HepG2 (cell line): Measurements from ENCODE around the gene STK25. TPM values are rescaled to one million over a fixed set of nuclear protein-coding genes. Genes with fewer than 3 reads are reported as not detected.

Source experiments
- ATAC-seq: fragments of 200-7000 bp; cut with Tn5 transposase; 3 replicates; pipeline ENCODE4 v1.9.1; 2020; ENCODE audit warnings: mild to moderate bottlenecking, moderate library complexity
- BruUV-seq: library from RNA; stranded (reverse); fragments of 400-500 nt; replicated peaks from 2 replicates; lab custom pipeline; 2021; lab: Mats Ljungman, UMichigan
- CTCF ChIA-PET: fragments of 300-600 bp; formaldehyde crosslinking; extraction: SDS; loops from one replicate; lab custom pipeline; 2021; ENCODE audit warnings: low total read pairs, inconsistent platforms, low intra/inter-chr PET ratio; lab: Yijun Ruan, JAX
- POLR2A ChIA-PET: fragments of 350-600 bp; sonication (Branson Sonifier 250); formaldehyde crosslinking; loops from one replicate; lab custom pipeline; 2020; ENCODE audit warnings: antibody characterized with exemption, inconsistent platforms; lab: Yijun Ruan, JAX
- DNase-seq: peaks from one replicate; pipeline ENCODE4 v3.0.0-alpha.2; 2015; ENCODE audit warnings: low spot score
- FAIRE-seq: peaks from 3 replicates; lab custom pipeline; 2011; peaks lifted over from hg19 to GRCh38; lab: Jason Lieb, UNC
- H2AFZ ChIP-seq: one replicate; pipeline ENCODE4 v1.6.1; 2011; ENCODE audit warnings: low read length, inconsistent platforms
- H3K27ac ChIP-seq: fragments of 300-600 bp; 3 replicates; pipeline ENCODE4 v1.8.0; 2011; ENCODE audit warnings: mixed run types, mild to moderate bottlenecking, mixed read lengths, low read length, inconsistent platforms; ENCODE audit not compliant: insufficient read depth; ENCODE audit errors: extremely low read length
- H3K27me3 ChIP-seq, 2 experiments: fragments of 200-600 bp in 1 of 2; 2 replicates in 1 of 2; 3 replicates in 1 of 2; pipeline versions ENCODE4 v1.6.0 to v1.8.0; 2011; ENCODE audit warnings: low read length in 2 of 2, mild to moderate bottlenecking in 2 of 2, moderate library complexity in 2 of 2, inconsistent platforms in 1 of 2; ENCODE audit not compliant: insufficient read depth in 2 of 2, control insufficient read depth in 1 of 2
- H3K36me3 ChIP-seq, 2 experiments: fragments of 200-600 bp in 1 of 2; replicated peaks in 1 of 2; 2 replicates in 1 of 2; 3 replicates in 1 of 2; pipeline versions ENCODE4 v1.5.1 to v1.8.0; 2011; ENCODE audit warnings: low read length in 2 of 2, inconsistent platforms in 1 of 2; ENCODE audit not compliant: insufficient read depth in 2 of 2, control insufficient read depth in 1 of 2
- H3K4me1 ChIP-seq: 2 replicates; pipeline ENCODE4 v1.5.1; 2012; ENCODE audit warnings: low read length, inconsistent platforms; ENCODE audit not compliant: insufficient read depth
- H3K4me2 ChIP-seq: 2 replicates; pipeline ENCODE4 v1.6.0; 2011; ENCODE audit warnings: low read depth, low read length, inconsistent platforms
- H3K4me3 ChIP-seq, 3 experiments: fragments of 200-600 bp in 1 of 3; sonication (generic), shearing (Covaris generic) in 1 of 3; replicated peaks in 1 of 3; 2 replicates each; pipeline ENCODE4 v1.5.1; 2011 to 2016; ENCODE audit warnings: low read length in 3 of 3, inconsistent platforms in 2 of 3, low read depth in 2 of 3, mild to moderate bottlenecking in 2 of 3, control low read depth in 1 of 3, mixed read lengths in 1 of 3; ENCODE audit not compliant: insufficient read depth in 1 of 3
- H3K79me2 ChIP-seq: one replicate; pipeline ENCODE4 v1.6.1; 2011; ENCODE audit warnings: low read length, inconsistent platforms; ENCODE audit not compliant: insufficient read depth
- H3K9ac ChIP-seq: 2 replicates; pipeline ENCODE4 v1.6.0; 2011; ENCODE audit warnings: mild to moderate bottlenecking, low read depth, low read length, inconsistent platforms; ENCODE audit not compliant: insufficient read depth
- H3K9me3 ChIP-seq: 2 replicates; pipeline ENCODE4 v1.5.1; 2012; ENCODE audit warnings: mild to moderate bottlenecking, low read length
- H4K20me1 ChIP-seq: 2 replicates; pipeline ENCODE4 v1.6.0; 2011; ENCODE audit warnings: inconsistent platforms, mild to moderate bottlenecking, low read length, moderate library complexity; ENCODE audit not compliant: insufficient read depth
- ARNTL ChIP-seq: sonication (generic); formaldehyde crosslinking; IDR thresholded peaks from 2 replicates; pipeline ENCODE4 v1.4.0; 2020; ENCODE audit warnings: mild to moderate bottlenecking, missing genetic modification reagents
- CHD2 ChIP-seq: IDR thresholded peaks from 2 replicates; pipeline ENCODE4 v1.6.1; 2011; ENCODE audit warnings: low read depth, low read length, improper control_type of control experiment
- CREB1 ChIP-seq, 2 experiments: fragments of 450-650 bp in 1 of 2; IDR thresholded peaks; 2 replicates each; pipeline ENCODE4 v1.6.1; 2016 to 2017; ENCODE audit warnings: control low read depth in 1 of 2, mild to moderate bottlenecking in 1 of 2, missing compliant biosample characterization in 1 of 2, missing genetic modification characterization in 1 of 2
- HHEX ChIP-seq: IDR thresholded peaks from 2 replicates; pipeline ENCODE4 v1.6.1; 2016; ENCODE audit warnings: control low read depth
- IRF9 ChIP-seq: sonication (generic); formaldehyde crosslinking; IDR thresholded peaks from 2 replicates; pipeline ENCODE4 v1.8.0; 2022; ENCODE audit warnings: missing genetic modification reagents, mild to moderate bottlenecking, borderline replicate concordance
- MTA1 ChIP-seq: sonication (generic); formaldehyde crosslinking; IDR thresholded peaks from 2 replicates; pipeline ENCODE4 v1.4.0; 2020; ENCODE audit warnings: missing genetic modification reagents, mild to moderate bottlenecking, borderline replicate concordance
- MTERF4 ChIP-seq: sonication (generic); formaldehyde crosslinking; IDR thresholded peaks from 2 replicates; pipeline ENCODE4 v1.8.0; 2023; ENCODE audit warnings: mild to moderate bottlenecking, missing genetic modification reagents
- ZBTB38 ChIP-seq: sonication (generic); formaldehyde crosslinking; IDR thresholded peaks from 2 replicates; pipeline ENCODE4 v1.5.1; 2020; ENCODE audit warnings: mild to moderate bottlenecking, missing genetic modification reagents
- ZFP41 ChIP-seq: sonication (generic); formaldehyde crosslinking; IDR thresholded peaks from 2 replicates; pipeline ENCODE4 v1.4.0; 2020; ENCODE audit warnings: mild to moderate bottlenecking, missing genetic modification reagents, borderline replicate concordance
- ZNF281 ChIP-seq: sonication (generic); formaldehyde crosslinking; IDR thresholded peaks from 2 replicates; pipeline ENCODE4 v1.4.0; 2020; ENCODE audit warnings: missing genetic modification reagents, borderline replicate concordance
- ZNF775 ChIP-seq: sonication (generic); formaldehyde crosslinking; IDR thresholded peaks from 2 replicates; pipeline ENCODE4 v1.4.0; 2020; ENCODE audit warnings: missing genetic modification reagents, mild to moderate bottlenecking, moderate library complexity, borderline replicate concordance
- ZNF782 ChIP-seq: sonication (generic); formaldehyde crosslinking; IDR thresholded peaks from 2 replicates; pipeline ENCODE4 v1.4.0; 2020; ENCODE audit warnings: missing genetic modification reagents, mild to moderate bottlenecking, borderline replicate concordance
- WGBS: methylation state at CpG from one replicate; pipeline ENCODE4 v1.1.6; 2017; ENCODE audit warnings: low lambda C conversion rate; 5-methylcytosine and 5-hydroxymethylcytosine counted together
- in situ Hi-C: cut with HindIII; loops from 2 replicates; pipeline ENCODE4 v1.10.0; 2017; ENCODE audit warnings: low pct_unique_long_range_greater_than_20kb; ENCODE audit not compliant: extremely low pct_ligation_motif_present
- intact Hi-C: fragments of 100-400 bp; cut with micrococcal nuclease; formaldehyde crosslinking; loops from one replicate; pipeline ENCODE4 v1.10.0; 2022; ENCODE audit not compliant: unreplicated experiment
- polyA plus RNA-seq, 8 experiments: library from polyadenylated mRNA; depleted of rRNA in 3 of 8; stranded (reverse) in 7 of 8; unstranded in 1 of 8; fragments of >200 nt; fragmentation: Illumina TruSeq in 4 of 8; extraction: Trizol in 4 of 8; gene quantifications; 2 replicates each; pipeline versions ENCODE4 v1.2.1 to v1.2.3, GENCODE V29; 2011 to 2016; ENCODE audit warnings: low read depth in 4 of 8, missing spikeins in 1 of 8, mixed read lengths in 1 of 8; ENCODE audit not compliant: insufficient read depth in 1 of 8
- total RNA-seq, 5 experiments: library from RNA; depleted of rRNA; stranded (reverse); fragments of >200 nt; fragmentation: Illumina TruSeq; extraction: Trizol; gene quantifications; 2 replicates each; pipeline ENCODE4 v1.2.3, GENCODE V29; 2016; ENCODE audit warnings: low read depth in 1 of 5

STK25 gene
- total and polyA plus RNA-seq, 2 of the 13 experiments (the other 11 are each of a cell fraction or from before 2014, with no cell fraction given): 177 to 481 TPM

GRCh38 chr2:241553981-241554380 is 45.6 kb upstream of the STK25 start:
- Histone ChIP-seq H4K20me1 (no peaks in the 10 kb centered on the region), H3K27ac (no peak overlapping the region), H2AFZ (no peak overlapping the region), H3K9me3 (no peaks in the 10 kb centered on the region), H3K4me1 (peaks cover 82% of the 10 kb centered on the region), H3K27me3 (no peaks in the 10 kb centered on the region; a peak in 1 of 5 replicates), H3K36me3 (no peaks in the 10 kb centered on the region), H3K9ac (no peak overlapping the region), H3K4me3 (no peak overlapping the region), H3K79me2 (no peaks in the 10 kb centered on the region), H3K4me2 (no peak overlapping the region; the same call in 1 of the 2 replicates)
- ATAC-seq (no peak), DNase-seq (no peak), FAIRE-seq (no peak)
- in situ Hi-C loops: loop anchor here (5.0 kb wide), 1 partner anchor 103 kb away; no protein-coding TSS in a partner anchor
- CTCF ChIA-PET: no interaction called here
- WGBS: 52% methylated on average over 6 of the region's 6 CpGs
- BruUV-seq: no TSS peak
- intact Hi-C loops: loop anchor here (5.0 kb wide), 1 partner anchor 43 kb away; no protein-coding TSS in a partner anchor
- TF ChIP-seq ARNTL (CRISPR knock-in tag): 0 out of 2 replicates have a peak, but pooled peaks have one; percentile 39
- no peak for TF ChIP-seq IRF9 (CRISPR knock-in tag)
- 0 out of 2 replicates have a peak, but pooled peaks have one; percentile 21 for TF ChIP-seq MTA1
- TF ChIP-seq ZFP41: peak; percentile 1; the same call in 1 of the 2 replicates
- POLR2A ChIA-PET: interaction anchor here (2.0 kb wide), 1 partner anchor 38 kb away, joined by 5 read pairs; no protein-coding TSS in a partner anchor

GRCh38 chr2:241553512-241553830 is 45.1 kb upstream of the STK25 start:
- ChIA-PET CTCF (no interaction called here), POLR2A (interaction anchor here (0.6 to 2.0 kb wide), 2 partner anchors 13 to 38 kb away, joined by 3 to 5 read pairs; no protein-coding TSS in a partner anchor)
- no peak overlapping the region for H3K4me3 ChIP-seq
- H3K36me3 ChIP-seq: no peaks in the 10 kb centered on the region
- H3K4me1 ChIP-seq: peaks cover 87% of the 10 kb centered on the region
- BruUV-seq: no TSS peak
- no peak overlapping the region for H3K9ac ChIP-seq
- H3K9me3 ChIP-seq: no peaks in the 10 kb centered on the region
- H4K20me1 ChIP-seq: no peaks in the 10 kb centered on the region
- 86% methylated on average over 12 of the region's 12 CpGs for whole genome bisulfite sequencing
- FAIRE-seq (no peak), ATAC-seq (no peak), DNase-seq (no peak)
- H3K27ac ChIP-seq: no peak overlapping the region
- no peak overlapping the region for H2AFZ ChIP-seq
- no peaks in the 10 kb centered on the region for H3K79me2 ChIP-seq
- in situ Hi-C loops: loop anchor here (5.0 kb wide), 1 partner anchor 104 kb away; no protein-coding TSS in a partner anchor
- intact Hi-C loops: loop anchor here (5.0 kb wide), 1 partner anchor 44 kb away; no protein-coding TSS in a partner anchor
- peak overlapping the region; percentile 27; the same call in 1 of the 2 replicates for H3K4me2 ChIP-seq
- H3K27me3 ChIP-seq: no peaks in the 10 kb centered on the region; a peak in 1 of 5 replicates
- TF ChIP-seq ZNF775 (CRISPR knock-in tag) (0 out of 2 replicates have a peak, but pooled peaks have one; percentile 5), MTERF4 (CRISPR knock-in tag) (no peak), CHD2 (peak; percentile 66; the same call in 1 of the 2 replicates), ZNF782 (0 out of 2 replicates have a peak, but pooled peaks have one; percentile 1), HHEX (CRISPR knock-in tag) (no peak), CREB1 (IDR thresholded peaks at IDR 0.05) (no peak), CREB1 (CRISPR knock-in tag; IDR thresholded peaks at IDR 0.05) (no peak), ZBTB38 (CRISPR knock-in tag) (0 out of 2 replicates have a peak, but pooled peaks have one; percentile 23), ZFP41 (no peak), ZNF281 (CRISPR knock-in tag) (peak; percentile 39; the same call in 1 of the 2 replicates)
